PC-9 (cell line): ENCODE data around the gene ANGPTL2.

Experiments used
- EZH2 ChIP-seq: fragments of 200-600 bp; sonication (generic); IDR thresholded peaks from 2 replicates; pipeline ENCODE4 v1.8.0; 2017; ENCODE audit warnings: antibody characterized with exemption, low read depth
- TF ChIP-seq, protein P1 (sequence below): fragments of 200-600 bp; sonication (generic); conservative IDR thresholded peaks from 2 replicates; pipeline ENCODE4 v1.6.1; 2017; ENCODE audit warnings: mixed run types, antibody characterized with exemption, mild to moderate bottlenecking, moderate library complexity

DNA sequence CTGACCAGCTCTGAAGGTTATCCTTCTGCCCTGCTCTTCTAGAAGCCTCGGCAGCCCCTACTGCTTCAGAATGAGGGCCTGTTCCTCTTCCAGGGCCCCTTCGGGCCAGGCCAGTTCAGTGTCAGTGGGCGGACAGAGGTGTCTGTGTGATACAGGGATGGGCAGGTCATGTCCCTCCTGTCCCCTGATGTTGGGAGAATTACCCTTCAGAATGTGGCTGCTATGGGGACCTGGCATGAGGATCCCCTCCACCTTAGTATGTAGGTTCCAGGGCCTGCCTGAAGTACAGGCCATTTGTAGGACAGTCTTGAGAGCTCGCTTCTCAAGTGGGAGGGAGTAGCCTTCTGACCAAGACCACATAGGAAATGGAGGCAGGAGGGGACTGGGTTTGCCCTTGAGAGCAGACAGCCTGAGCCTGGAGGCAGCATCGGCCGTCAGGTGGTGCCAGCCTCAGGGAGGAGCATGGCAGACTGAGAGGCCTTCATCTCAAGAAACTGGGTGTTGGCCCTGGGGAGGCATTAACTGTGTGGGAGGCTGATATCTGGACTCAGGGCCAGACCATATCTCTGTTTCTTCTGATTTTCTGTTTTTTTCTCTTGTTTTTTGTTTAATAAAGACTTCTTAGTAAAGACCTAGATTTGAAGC is 32.0 kb downstream of the ANGPTL2 start:
- no peak for TF ChIP-seq EZH2
- TF ChIP-seq, protein P1, sequence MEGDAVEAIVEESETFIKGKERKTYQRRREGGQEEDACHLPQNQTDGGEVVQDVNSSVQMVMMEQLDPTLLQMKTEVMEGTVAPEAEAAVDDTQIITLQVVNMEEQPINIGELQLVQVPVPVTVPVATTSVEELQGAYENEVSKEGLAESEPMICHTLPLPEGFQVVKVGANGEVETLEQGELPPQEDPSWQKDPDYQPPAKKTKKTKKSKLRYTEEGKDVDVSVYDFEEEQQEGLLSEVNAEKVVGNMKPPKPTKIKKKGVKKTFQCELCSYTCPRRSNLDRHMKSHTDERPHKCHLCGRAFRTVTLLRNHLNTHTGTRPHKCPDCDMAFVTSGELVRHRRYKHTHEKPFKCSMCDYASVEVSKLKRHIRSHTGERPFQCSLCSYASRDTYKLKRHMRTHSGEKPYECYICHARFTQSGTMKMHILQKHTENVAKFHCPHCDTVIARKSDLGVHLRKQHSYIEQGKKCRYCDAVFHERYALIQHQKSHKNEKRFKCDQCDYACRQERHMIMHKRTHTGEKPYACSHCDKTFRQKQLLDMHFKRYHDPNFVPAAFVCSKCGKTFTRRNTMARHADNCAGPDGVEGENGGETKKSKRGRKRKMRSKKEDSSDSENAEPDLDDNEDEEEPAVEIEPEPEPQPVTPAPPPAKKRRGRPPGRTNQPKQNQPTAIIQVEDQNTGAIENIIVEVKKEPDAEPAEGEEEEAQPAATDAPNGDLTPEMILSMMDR: no peak
